Measurements from ENCODE around the gene KITLG. TPM values are rescaled to one million over a fixed set of nuclear protein-coding genes. Genes with fewer than 3 reads are reported as not detected.

KITLG gene
- total RNA-seq, 2 donors from 2014 or later: 4.4 to 4.9 TPM

DNA sequence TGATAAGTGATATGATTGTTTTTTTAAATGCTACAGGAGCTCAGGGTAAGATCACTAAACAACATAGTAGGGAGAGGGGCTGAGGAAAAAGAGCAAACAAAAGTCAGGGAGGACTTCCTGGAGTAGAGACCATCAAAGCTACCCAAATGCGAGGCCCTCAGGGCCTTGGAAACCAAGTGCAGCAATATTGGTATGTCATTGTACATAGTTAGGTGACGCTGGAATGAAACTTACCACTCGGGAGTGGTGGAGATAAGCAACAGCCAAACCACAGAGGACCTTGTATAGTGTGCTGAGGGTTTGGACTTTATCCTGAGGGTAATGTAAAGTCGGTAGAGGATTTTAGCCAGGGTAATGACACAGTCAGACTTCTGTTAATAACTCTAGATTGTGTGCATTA, 13.8 kb downstream of the KITLG start:
- intact Hi-C loops (cut with DNase I): no loop called here
- Histone ChIP-seq H3K27ac (no peak overlapping the region), H3K36me3 (replicated peaks in 1 of 2; ENCODE audit: insufficient read depth in 1 of 2, low read depth in 2 of 2) (no peaks in the 10 kb centered on the region), H3K27me3 (no peaks in the 10 kb centered on the region), H3K4me3 (no peak overlapping the region), H3K4me1 (peaks cover 10% of the 10 kb centered on the region), H3K9me3 (no peaks in the 10 kb centered on the region)
- no peak for DNase-seq
- ATAC-seq: no peak
- TF ChIP-seq, protein P1, sequence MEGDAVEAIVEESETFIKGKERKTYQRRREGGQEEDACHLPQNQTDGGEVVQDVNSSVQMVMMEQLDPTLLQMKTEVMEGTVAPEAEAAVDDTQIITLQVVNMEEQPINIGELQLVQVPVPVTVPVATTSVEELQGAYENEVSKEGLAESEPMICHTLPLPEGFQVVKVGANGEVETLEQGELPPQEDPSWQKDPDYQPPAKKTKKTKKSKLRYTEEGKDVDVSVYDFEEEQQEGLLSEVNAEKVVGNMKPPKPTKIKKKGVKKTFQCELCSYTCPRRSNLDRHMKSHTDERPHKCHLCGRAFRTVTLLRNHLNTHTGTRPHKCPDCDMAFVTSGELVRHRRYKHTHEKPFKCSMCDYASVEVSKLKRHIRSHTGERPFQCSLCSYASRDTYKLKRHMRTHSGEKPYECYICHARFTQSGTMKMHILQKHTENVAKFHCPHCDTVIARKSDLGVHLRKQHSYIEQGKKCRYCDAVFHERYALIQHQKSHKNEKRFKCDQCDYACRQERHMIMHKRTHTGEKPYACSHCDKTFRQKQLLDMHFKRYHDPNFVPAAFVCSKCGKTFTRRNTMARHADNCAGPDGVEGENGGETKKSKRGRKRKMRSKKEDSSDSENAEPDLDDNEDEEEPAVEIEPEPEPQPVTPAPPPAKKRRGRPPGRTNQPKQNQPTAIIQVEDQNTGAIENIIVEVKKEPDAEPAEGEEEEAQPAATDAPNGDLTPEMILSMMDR (IDR thresholded peaks at IDR 0.05): no peak
- TF ChIP-seq POLR2A (IDR thresholded peaks at IDR 0.05): no peak
- 35 to 38% methylated on average over 4 of the region's 4 CpGs for WGBS, 2 donors

DNA sequence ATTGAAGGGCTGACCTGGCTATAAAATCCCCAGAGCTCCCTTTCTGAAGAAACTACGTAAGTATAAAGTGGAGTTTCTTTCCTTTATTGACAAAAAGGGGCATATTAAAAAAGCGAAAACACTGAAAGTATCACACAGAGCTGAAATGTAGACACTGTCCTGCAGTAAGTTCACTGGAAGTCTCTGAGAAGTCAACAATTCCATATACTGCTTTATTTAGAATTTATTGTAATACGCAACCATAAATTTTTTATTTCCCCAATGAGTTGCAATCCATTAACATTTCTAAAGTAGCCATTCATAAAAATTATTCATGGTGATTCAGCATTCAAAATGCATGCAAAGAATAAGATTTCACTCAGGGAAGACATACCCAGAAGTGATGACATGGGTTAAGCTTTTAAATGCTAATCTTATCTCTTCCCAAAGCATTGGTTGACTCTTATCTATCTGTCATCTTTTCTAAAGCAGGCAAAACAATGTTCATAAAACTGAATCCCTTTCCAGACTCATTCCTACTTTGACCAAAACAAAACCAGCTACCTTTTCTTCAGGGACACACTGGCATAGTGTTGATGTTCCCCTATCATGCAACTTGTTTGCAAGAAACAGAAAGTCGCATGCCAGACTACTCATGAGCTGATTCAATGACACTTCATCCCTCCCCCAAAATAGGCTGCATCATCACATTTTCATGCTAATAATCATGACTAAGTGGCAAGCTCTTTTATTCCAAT, 17.3 kb downstream of the KITLG start:
- Histone ChIP-seq H3K27ac (no peak overlapping the region), H3K36me3 (replicated peaks in 1 of 2; ENCODE audit: insufficient read depth in 1 of 2, low read depth in 2 of 2) (no peaks in the 10 kb centered on the region), H3K9me3 (no peaks in the 10 kb centered on the region), H3K27me3 (no peaks in the 10 kb centered on the region), H3K4me3 (no peak overlapping the region), H3K4me1 (peaks cover 10% of the 10 kb centered on the region)
- 96 to 98% methylated on average over 4 of the region's 4 CpGs for whole genome bisulfite sequencing, 2 donors
- DNase-seq (no peak), ATAC-seq (no peak)
- TF ChIP-seq POLR2A (IDR thresholded peaks at IDR 0.05): no peak
- TF ChIP-seq, protein P1 (IDR thresholded peaks at IDR 0.05): no peak
- intact Hi-C loops (cut with DNase I): no loop called here

DNA sequence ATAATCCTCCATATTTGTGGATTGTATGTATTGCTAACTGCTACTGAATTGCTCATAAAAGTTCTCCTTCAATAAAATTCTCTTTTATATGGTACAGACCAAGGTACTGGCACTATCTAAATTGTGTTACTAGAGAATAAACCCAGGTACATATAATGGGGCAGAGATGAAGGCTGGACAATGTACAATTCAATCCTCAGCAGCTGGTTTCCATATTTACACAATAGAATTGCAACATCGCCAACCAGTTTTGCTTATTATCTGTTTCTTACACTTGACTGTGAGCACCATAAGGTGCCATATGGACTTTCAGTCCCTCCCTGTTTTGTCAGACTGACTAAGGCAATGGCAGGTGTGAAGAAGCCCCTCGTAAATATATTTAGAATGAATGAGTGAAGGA, 18.1 kb downstream of the KITLG start:
- Histone ChIP-seq H3K4me3 (no peak overlapping the region), H3K9me3 (no peaks in the 10 kb centered on the region), H3K27me3 (no peaks in the 10 kb centered on the region), H3K36me3 (replicated peaks in 1 of 2; ENCODE audit: insufficient read depth in 1 of 2, low read depth in 2 of 2) (no peaks in the 10 kb centered on the region), H3K4me1 (peaks cover 10% of the 10 kb centered on the region), H3K27ac (no peak overlapping the region)
- DNase-seq (no peak), ATAC-seq (no peak)
- intact Hi-C loops (cut with DNase I): no loop called here
- 87 to 88% methylated on average over 2 of the region's 2 CpGs for WGBS, 2 donors
- TF ChIP-seq POLR2A (IDR thresholded peaks at IDR 0.05): no peak
- TF ChIP-seq, protein P1 (IDR thresholded peaks at IDR 0.05): no peak

DNA sequence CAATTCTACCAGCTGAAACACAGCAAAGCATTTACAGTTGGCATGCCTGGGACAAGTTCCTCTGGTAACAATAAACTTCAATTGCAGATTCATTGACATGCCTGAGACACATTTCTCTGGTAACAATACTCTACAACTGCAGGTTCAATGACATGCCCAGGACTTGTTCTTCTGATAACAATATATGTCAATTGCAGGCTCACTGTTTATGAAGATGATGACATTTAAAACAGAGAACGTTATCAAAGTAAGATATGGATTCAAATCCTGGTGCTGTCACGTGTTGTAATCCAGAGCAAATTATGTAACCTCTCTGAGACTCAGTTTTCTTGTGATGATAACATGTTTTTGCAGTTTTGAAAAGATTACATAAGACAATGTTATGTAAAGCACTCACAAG, 20.5 kb downstream of the KITLG start:
- no peak overlapping the region for H3K27ac ChIP-seq
- 29 to 43% methylated on average over 2 of the region's 2 CpGs for WGBS, 2 donors
- H3K36me3 ChIP-seq (replicated peaks in 1 of 2; ENCODE audit: insufficient read depth in 1 of 2, low read depth in 2 of 2): no peaks in the 10 kb centered on the region
- H3K9me3 ChIP-seq: no peaks in the 10 kb centered on the region
- no peak overlapping the region for H3K4me3 ChIP-seq
- H3K4me1 ChIP-seq: peaks cover under 1% of the 10 kb centered on the region
- intact Hi-C loops (cut with DNase I): no loop called here
- TF ChIP-seq, protein P1 (IDR thresholded peaks at IDR 0.05): no peak
- TF ChIP-seq POLR2A (IDR thresholded peaks at IDR 0.05): no peak
- ATAC-seq (no peak), DNase-seq (no peak)
- H3K27me3 ChIP-seq: no peaks in the 10 kb centered on the region

DNA sequence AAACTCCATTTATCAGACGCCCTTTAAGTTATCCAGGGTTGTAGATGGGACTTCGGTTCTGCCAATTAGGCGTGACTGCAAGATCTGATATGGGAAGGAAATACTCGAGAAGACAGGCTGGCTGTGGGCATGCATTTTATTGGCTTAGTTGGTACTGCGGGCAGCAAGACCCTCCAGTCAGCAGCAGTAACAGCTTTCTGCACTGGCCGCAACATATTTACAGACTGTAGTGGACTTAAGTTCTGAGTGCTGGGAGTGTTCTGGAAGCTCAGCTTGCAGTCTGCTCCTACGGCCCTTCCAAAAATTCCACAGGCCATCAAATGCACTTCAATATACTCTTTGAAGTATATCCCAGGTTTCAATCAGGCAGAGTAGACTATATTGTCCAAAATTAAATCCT, 21.1 kb downstream of the KITLG start:
- no peak for ATAC-seq
- WGBS, 2 donors: 84 to 88% methylated on average over 7 of the region's 7 CpGs
- Histone ChIP-seq H3K9me3 (no peaks in the 10 kb centered on the region), H3K27ac (no peak overlapping the region), H3K36me3 (replicated peaks in 1 of 2; ENCODE audit: insufficient read depth in 1 of 2, low read depth in 2 of 2) (no peaks in the 10 kb centered on the region), H3K27me3 (no peaks in the 10 kb centered on the region), H3K4me3 (no peak overlapping the region), H3K4me1 (peaks cover 6% of the 10 kb centered on the region)
- intact Hi-C loops (cut with DNase I): no loop called here
- TF ChIP-seq, protein P1 (IDR thresholded peaks at IDR 0.05): no peak
- TF ChIP-seq POLR2A (IDR thresholded peaks at IDR 0.05): no peak
- no peak for DNase-seq
